ENCODE results near the gene YWHAH.

DNA sequence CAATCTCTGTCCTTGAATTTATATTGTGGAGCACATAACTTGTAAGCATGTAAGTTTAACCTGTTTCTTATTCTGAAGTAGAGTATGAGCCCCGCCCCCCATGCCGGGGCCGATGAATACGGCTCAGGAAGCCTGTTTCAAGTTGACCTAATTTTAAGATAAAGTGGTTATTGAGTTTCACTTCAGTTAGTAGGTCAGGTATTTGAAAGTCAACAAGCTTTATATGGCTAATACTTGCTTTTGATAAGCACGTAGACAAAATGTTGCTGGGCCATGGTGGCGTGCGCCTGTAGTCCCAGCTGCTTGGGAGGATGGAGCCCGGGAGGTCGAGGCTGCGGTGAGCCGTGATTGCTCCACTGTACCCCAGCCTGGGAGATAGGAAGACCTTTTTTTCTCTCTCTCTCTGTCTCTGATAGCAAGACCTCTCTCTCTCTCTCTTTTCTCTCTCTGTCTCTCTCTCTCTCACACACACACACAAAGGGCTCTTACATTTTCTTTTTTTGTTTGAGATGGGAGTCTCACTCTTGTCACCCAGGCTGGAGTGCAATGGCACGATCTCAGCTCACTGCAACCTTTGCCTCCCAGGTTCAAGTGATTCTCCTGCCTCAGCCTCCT, 14.4 kb downstream of the YWHAH start:
- TF ChIP-seq, protein P1, sequence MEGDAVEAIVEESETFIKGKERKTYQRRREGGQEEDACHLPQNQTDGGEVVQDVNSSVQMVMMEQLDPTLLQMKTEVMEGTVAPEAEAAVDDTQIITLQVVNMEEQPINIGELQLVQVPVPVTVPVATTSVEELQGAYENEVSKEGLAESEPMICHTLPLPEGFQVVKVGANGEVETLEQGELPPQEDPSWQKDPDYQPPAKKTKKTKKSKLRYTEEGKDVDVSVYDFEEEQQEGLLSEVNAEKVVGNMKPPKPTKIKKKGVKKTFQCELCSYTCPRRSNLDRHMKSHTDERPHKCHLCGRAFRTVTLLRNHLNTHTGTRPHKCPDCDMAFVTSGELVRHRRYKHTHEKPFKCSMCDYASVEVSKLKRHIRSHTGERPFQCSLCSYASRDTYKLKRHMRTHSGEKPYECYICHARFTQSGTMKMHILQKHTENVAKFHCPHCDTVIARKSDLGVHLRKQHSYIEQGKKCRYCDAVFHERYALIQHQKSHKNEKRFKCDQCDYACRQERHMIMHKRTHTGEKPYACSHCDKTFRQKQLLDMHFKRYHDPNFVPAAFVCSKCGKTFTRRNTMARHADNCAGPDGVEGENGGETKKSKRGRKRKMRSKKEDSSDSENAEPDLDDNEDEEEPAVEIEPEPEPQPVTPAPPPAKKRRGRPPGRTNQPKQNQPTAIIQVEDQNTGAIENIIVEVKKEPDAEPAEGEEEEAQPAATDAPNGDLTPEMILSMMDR (IDR thresholded peaks at IDR 0.05; ENCODE audit: poor library complexity), result no peak
- TF ChIP-seq EZH2phosphoT487 (IDR thresholded peaks at IDR 0.05; ENCODE audit: low read depth, severe bottlenecking, unreplicated experiment), result no peak
